GM13977 (cell line): Measurements from ENCODE around the gene ASB16.

ENCODE experiments used
- DNase-seq: peaks from one replicate; pipeline ENCODE4 v3.0.0; 2012; ENCODE audit warnings: low spot score
- CTCF ChIP-seq: IDR thresholded peaks from 2 replicates; pipeline ENCODE4 v1.5.1; 2012; ENCODE audit warnings: mild to moderate bottlenecking, control low read depth; ENCODE audit not compliant: insufficient read depth; ENCODE audit errors: extremely low read depth, missing control alignments
- in situ Hi-C: fragments of 300-500 bp; cut with MboI; formaldehyde crosslinking; loops from one replicate; pipeline ENCODE4 v1.12.0; 2022; ENCODE audit warnings: low sequenced_read_pairs, low pct_unique_long_range_greater_than_20kb, mixed read lengths, inconsistent platforms; ENCODE audit not compliant: unreplicated experiment

ASB16 gene

GRCh38 chr17:44220213-44221083, 49.9 kb downstream of the ASB16 start:
- TF ChIP-seq CTCF: peak; percentile 7
- in situ Hi-C loops: loop anchor here (25.0 kb wide), 1 partner anchor 292 kb away; the partner anchor contains the start of gene GPATCH8
- DNase-seq: peak; percentile 75

- TF ChIP-seq CTCF: no peak
- in situ Hi-C loops: loop anchor here (25.0 kb wide), 1 partner anchor 291 kb away; the partner anchor contains the start of gene GPATCH8
- DNase-seq: peak; percentile 87
Measured at GRCh38 chr17:44221084-44221861, 50.8 kb downstream of the ASB16 start.

GRCh38 chr17:44221862-44222111, 51.3 kb downstream of the ASB16 start:
- no peak for TF ChIP-seq CTCF
- in situ Hi-C loops: loop anchor here (25.0 kb wide), 1 partner anchor 291 kb away; the partner anchor contains the start of gene GPATCH8
- DNase-seq: no peak

GRCh38 chr17:44222112-44222869, 51.8 kb downstream of the ASB16 start:
- DNase-seq: peak; percentile 84
- TF ChIP-seq CTCF: peak; percentile 30
- in situ Hi-C loops: loop anchor here (25.0 kb wide), 1 partner anchor 290 kb away; the partner anchor contains the start of gene GPATCH8

GRCh38 chr17:44223541-44224071, 53.1 kb downstream of the ASB16 start:
- in situ Hi-C loops: loop anchor here (25.0 kb wide), 1 partner anchor 289 kb away; the partner anchor contains the start of gene GPATCH8
- DNase-seq: no peak
- TF ChIP-seq CTCF: no peak
